H54 (cell line): ENCODE results near the gene PCBP3.
"Not testable (repeated sequence)": the region's sequence is repeated elsewhere in the genome, so short reads cannot be mapped to it uniquely, and the experiment has no call there.

ENCODE experiments used
- DNase-seq: peaks from one replicate; pipeline ENCODE4 v3.0.0; 2011; ENCODE audit warnings: low spot score, mixed read lengths; ENCODE audit not compliant: insufficient read length
- FAIRE-seq: peaks from 3 replicates; lab custom pipeline; 2011; peaks lifted over from hg19 to GRCh38; lab: Jason Lieb, UNC
- POLR2A ChIP-seq: IDR thresholded peaks from 2 replicates; pipeline ENCODE4 v1.6.1; 2011; ENCODE audit warnings: low read depth, mild to moderate bottlenecking, low read length

The PCBP3 gene

GRCh38 chr21:45848331-45848730, 204.8 kb downstream of the PCBP3 start:
- DNase-seq: no peak
- no peak for TF ChIP-seq POLR2A
- no peak for FAIRE-seq

GRCh38 chr21:45848805-45849204, 205.3 kb downstream of the PCBP3 start:
- FAIRE-seq: no peak
- no peak for TF ChIP-seq POLR2A
- DNase-seq: no peak

GRCh38 chr21:45849651-45850050, 206.1 kb downstream of the PCBP3 start:
- FAIRE-seq: no peak
- no peak for DNase-seq
- no peak for TF ChIP-seq POLR2A

GRCh38 chr21:45850181-45850580, 206.7 kb downstream of the PCBP3 start:
- FAIRE-seq: no peak
- no peak for TF ChIP-seq POLR2A
- no peak for DNase-seq

- not testable (repeated sequence) for FAIRE-seq, DNase-seq
Observed at GRCh38 chr21:45852386-45852785, 208.9 kb downstream of the PCBP3 start.

- DNase-seq: no peak
- FAIRE-seq: no peak
- no peak for TF ChIP-seq POLR2A
Observed at GRCh38 chr21:45852886-45853400, 209.4 kb downstream of the PCBP3 start.

GRCh38 chr21:45853703-45854342, 210.3 kb downstream of the PCBP3 start:
- TF ChIP-seq POLR2A: no peak
- FAIRE-seq (no peak), DNase-seq (no peak)

- DNase-seq (no peak), FAIRE-seq (no peak)
- no peak for TF ChIP-seq POLR2A
Observed at GRCh38 chr21:45854690-45855247, 211.2 kb downstream of the PCBP3 start.

GRCh38 chr21:45855248-45855811, 211.8 kb downstream of the PCBP3 start:
- FAIRE-seq (no peak), DNase-seq (no peak)
- no peak for TF ChIP-seq POLR2A

GRCh38 chr21:45856442-45856841, 212.9 kb downstream of the PCBP3 start:
- no peak for TF ChIP-seq POLR2A
- FAIRE-seq: no peak
- DNase-seq: no peak

GRCh38 chr21:45856906-45857305, 213.4 kb downstream of the PCBP3 start:
- no peak for FAIRE-seq
- TF ChIP-seq POLR2A: no peak
- DNase-seq: no peak

GRCh38 chr21:45857761-45858160, 214.2 kb downstream of the PCBP3 start:
- FAIRE-seq (no peak), DNase-seq (no peak)
- TF ChIP-seq POLR2A: no peak

- no peak for TF ChIP-seq POLR2A
- DNase-seq: no peak
- FAIRE-seq: no peak
Observed at GRCh38 chr21:45858180-45858579, 214.7 kb downstream of the PCBP3 start.

- DNase-seq (no peak), FAIRE-seq (no peak)
- TF ChIP-seq POLR2A: no peak
Observed at GRCh38 chr21:45859041-45859761, 215.7 kb downstream of the PCBP3 start.
